ENCODE data around the gene MAGEB17.

Gene MAGEB17

DNA sequence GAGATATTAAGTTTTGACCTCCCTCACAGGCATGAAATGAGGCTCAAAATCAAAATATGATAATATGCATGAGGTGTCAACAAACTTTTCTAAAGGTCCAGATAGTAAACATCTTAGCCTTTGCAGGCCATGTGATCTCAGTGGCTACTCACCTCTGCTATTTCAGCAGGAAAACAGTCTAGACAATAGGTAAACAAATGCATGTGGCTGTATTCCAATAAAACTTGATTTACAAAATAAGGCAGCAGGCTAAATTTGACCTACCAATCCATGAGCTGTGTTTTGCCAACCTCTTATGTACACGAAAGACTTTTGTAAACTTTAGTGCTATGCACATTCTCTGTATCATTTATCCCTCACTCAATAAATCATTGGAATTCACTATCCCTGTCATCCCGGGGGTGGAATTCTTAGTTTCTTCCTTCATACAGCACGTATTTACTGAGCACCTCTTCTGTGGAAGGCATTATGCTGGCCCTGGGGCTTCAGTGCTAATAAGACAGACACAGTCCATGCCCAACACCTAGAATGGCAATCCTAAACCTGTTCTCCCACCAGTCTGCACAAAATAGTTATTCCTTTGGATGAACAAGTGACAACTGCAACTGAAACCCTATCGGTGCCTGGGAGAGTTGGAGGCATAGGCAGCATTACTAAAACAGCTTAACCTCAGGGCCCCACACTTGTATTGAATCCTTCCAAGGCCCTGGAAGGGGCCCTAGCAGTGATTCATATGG lies 19.9 kb downstream of the MAGEB17 start:
- no peak for TF ChIP-seq POLR2AphosphoS5 (IDR thresholded peaks at IDR 0.05; ENCODE audit: low read depth)
- TF ChIP-seq, protein P1, sequence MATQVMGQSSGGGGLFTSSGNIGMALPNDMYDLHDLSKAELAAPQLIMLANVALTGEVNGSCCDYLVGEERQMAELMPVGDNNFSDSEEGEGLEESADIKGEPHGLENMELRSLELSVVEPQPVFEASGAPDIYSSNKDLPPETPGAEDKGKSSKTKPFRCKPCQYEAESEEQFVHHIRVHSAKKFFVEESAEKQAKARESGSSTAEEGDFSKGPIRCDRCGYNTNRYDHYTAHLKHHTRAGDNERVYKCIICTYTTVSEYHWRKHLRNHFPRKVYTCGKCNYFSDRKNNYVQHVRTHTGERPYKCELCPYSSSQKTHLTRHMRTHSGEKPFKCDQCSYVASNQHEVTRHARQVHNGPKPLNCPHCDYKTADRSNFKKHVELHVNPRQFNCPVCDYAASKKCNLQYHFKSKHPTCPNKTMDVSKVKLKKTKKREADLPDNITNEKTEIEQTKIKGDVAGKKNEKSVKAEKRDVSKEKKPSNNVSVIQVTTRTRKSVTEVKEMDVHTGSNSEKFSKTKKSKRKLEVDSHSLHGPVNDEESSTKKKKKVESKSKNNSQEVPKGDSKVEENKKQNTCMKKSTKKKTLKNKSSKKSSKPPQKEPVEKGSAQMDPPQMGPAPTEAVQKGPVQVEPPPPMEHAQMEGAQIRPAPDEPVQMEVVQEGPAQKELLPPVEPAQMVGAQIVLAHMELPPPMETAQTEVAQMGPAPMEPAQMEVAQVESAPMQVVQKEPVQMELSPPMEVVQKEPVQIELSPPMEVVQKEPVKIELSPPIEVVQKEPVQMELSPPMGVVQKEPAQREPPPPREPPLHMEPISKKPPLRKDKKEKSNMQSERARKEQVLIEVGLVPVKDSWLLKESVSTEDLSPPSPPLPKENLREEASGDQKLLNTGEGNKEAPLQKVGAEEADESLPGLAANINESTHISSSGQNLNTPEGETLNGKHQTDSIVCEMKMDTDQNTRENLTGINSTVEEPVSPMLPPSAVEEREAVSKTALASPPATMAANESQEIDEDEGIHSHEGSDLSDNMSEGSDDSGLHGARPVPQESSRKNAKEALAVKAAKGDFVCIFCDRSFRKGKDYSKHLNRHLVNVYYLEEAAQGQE (IDR thresholded peaks at IDR 0.05; ENCODE audit: insufficient replicate concordance, low read depth): no peak
- TF ChIP-seq, protein P2, sequence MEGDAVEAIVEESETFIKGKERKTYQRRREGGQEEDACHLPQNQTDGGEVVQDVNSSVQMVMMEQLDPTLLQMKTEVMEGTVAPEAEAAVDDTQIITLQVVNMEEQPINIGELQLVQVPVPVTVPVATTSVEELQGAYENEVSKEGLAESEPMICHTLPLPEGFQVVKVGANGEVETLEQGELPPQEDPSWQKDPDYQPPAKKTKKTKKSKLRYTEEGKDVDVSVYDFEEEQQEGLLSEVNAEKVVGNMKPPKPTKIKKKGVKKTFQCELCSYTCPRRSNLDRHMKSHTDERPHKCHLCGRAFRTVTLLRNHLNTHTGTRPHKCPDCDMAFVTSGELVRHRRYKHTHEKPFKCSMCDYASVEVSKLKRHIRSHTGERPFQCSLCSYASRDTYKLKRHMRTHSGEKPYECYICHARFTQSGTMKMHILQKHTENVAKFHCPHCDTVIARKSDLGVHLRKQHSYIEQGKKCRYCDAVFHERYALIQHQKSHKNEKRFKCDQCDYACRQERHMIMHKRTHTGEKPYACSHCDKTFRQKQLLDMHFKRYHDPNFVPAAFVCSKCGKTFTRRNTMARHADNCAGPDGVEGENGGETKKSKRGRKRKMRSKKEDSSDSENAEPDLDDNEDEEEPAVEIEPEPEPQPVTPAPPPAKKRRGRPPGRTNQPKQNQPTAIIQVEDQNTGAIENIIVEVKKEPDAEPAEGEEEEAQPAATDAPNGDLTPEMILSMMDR (IDR thresholded peaks at IDR 0.05; ENCODE audit: insufficient read depth, low read length): no peak
- TF ChIP-seq GABPA (IDR thresholded peaks at IDR 0.05; ENCODE audit: low read depth): no peak
- TF ChIP-seq SPI1 (IDR thresholded peaks at IDR 0.05; ENCODE audit: borderline replicate concordance, low read depth): no peak
- Histone ChIP-seq H3K27me3 (ENCODE audit: insufficient read depth, poor library complexity, severe bottlenecking) (no peaks in the 10 kb centered on the region), H3K27ac (replicated peaks) (no peak overlapping the region), H3K4me3 (replicated peaks; ENCODE audit: insufficient read depth, low read length) (no peak overlapping the region)
- no peak for DNase-seq (ENCODE audit: low read depth in 1 of 2, low spot score in 1 of 2)

DNA sequence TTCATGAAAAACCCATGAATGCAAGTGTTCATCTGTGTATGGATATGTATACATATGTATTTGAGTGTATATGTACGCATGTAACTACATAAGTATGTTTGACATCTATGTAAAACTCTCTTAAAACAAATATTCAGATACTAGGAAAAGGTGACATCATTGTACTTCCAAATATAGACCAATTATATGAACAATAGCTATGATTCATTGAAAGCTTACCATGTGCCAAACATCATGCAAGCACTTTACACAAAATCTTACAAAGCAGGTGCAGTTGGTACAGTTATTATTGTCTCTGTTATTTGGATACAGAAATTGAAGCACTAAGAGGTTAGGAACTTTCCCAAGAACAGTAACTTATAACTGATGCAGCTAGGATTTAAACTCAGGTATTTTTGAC lies 21.4 kb downstream of the MAGEB17 start:
- no peaks in the 10 kb centered on the region for H3K27me3 ChIP-seq (ENCODE audit: insufficient read depth, poor library complexity, severe bottlenecking)
- DNase-seq (ENCODE audit: low read depth in 1 of 2, low spot score in 1 of 2): no peak
- no peak for TF ChIP-seq POLR2AphosphoS5 (IDR thresholded peaks at IDR 0.05; ENCODE audit: low read depth)
- TF ChIP-seq, protein P1 (IDR thresholded peaks at IDR 0.05; ENCODE audit: insufficient replicate concordance, low read depth): no peak
- no peak for TF ChIP-seq SPI1 (IDR thresholded peaks at IDR 0.05; ENCODE audit: borderline replicate concordance, low read depth)
- no peak for TF ChIP-seq GABPA (IDR thresholded peaks at IDR 0.05; ENCODE audit: low read depth)
- TF ChIP-seq, protein P2 (IDR thresholded peaks at IDR 0.05; ENCODE audit: insufficient read depth, low read length): no peak
- H3K4me3 ChIP-seq (replicated peaks; ENCODE audit: insufficient read depth, low read length): no peak overlapping the region
- no peak overlapping the region for H3K27ac ChIP-seq (replicated peaks)

DNA sequence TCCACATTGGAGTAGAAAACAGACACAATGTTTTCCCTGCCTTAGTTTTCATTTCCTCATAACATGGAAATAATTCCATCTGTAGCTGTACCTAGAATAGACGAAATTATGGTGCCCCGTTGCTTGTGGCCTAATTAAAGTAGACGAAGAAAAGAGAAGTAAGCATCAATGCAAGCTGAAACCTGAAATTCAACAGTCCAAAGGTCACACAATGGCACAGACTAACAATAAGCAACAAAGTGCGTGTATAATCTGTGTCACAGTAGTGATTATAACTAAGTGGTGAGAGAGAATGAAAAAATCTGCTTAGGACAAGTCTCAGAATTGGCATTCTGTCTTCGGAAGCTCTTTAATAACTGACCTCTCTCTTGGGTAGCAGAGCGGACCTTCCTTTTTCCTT lies 24.3 kb downstream of the MAGEB17 start:
- Histone ChIP-seq H3K27me3 (ENCODE audit: insufficient read depth, poor library complexity, severe bottlenecking) (no peaks in the 10 kb centered on the region), H3K4me3 (replicated peaks; ENCODE audit: insufficient read depth, low read length) (no peak overlapping the region), H3K27ac (replicated peaks) (no peak overlapping the region)
- TF ChIP-seq, protein P2 (IDR thresholded peaks at IDR 0.05; ENCODE audit: insufficient read depth, low read length): no peak
- TF ChIP-seq, protein P1 (IDR thresholded peaks at IDR 0.05; ENCODE audit: insufficient replicate concordance, low read depth): no peak
- DNase-seq (ENCODE audit: low read depth in 1 of 2, low spot score in 1 of 2): no peak
